BE2C (cell line): Measurements from ENCODE around the gene REEP1. TPM values are rescaled to one million over a fixed set of nuclear protein-coding genes. Genes with fewer than 3 reads are reported as not detected.
A peak's percentile ranks its signal among the peaks of the same experiment; 100 is the strongest.

Experiments
- DNase-seq: peaks from one replicate; pipeline ENCODE4 v3.0.0-alpha.2; 2020
- H3K27me3 ChIP-seq: fragments of 250-450 bp; sonication (Bioruptor Pico); 2 replicates; pipeline ENCODE4 v1.5.1; 2020; ENCODE audit warnings: mild to moderate bottlenecking
- H3K36me3 ChIP-seq: fragments of 250-450 bp; sonication (Bioruptor Pico); 2 replicates; pipeline ENCODE4 v1.5.1; 2020; ENCODE audit warnings: mild to moderate bottlenecking
- H3K4me1 ChIP-seq: fragments of 250-450 bp; sonication (Bioruptor Pico); 2 replicates; pipeline ENCODE4 v1.5.1; 2020
- H3K4me3 ChIP-seq: 2 replicates; pipeline ENCODE4 v1.5.1; 2011; ENCODE audit warnings: low read depth, low read length
- H3K9me3 ChIP-seq: fragments of 250-450 bp; sonication (Bioruptor Pico); 2 replicates; pipeline ENCODE4 v1.5.1; 2020
- polyA plus RNA-seq: library from polyadenylated mRNA; unstranded; fragments of >200 nt; gene quantifications from one replicate; pipeline ENCODE4 v1.2.1, GENCODE V29; 2012; ENCODE audit warnings: low read depth, missing spikeins; ENCODE audit not compliant: insufficient read length, insufficient read depth
- TF ChIP-seq, protein P1 (sequence below): IDR thresholded peaks from 2 replicates; pipeline ENCODE4 v1.5.1; 2012; ENCODE audit warnings: mild to moderate bottlenecking, low read depth, low read length

REEP1 gene, protein sequence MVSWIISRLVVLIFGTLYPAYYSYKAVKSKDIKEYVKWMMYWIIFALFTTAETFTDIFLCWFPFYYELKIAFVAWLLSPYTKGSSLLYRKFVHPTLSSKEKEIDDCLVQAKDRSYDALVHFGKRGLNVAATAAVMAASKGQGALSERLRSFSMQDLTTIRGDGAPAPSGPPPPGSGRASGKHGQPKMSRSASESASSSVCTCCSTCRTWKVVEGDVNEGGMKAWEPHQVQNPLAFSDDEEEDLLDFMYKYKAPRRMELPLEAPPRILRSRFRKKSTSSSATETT
- 1.1 TPM for polyA plus RNA-seq

DNA sequence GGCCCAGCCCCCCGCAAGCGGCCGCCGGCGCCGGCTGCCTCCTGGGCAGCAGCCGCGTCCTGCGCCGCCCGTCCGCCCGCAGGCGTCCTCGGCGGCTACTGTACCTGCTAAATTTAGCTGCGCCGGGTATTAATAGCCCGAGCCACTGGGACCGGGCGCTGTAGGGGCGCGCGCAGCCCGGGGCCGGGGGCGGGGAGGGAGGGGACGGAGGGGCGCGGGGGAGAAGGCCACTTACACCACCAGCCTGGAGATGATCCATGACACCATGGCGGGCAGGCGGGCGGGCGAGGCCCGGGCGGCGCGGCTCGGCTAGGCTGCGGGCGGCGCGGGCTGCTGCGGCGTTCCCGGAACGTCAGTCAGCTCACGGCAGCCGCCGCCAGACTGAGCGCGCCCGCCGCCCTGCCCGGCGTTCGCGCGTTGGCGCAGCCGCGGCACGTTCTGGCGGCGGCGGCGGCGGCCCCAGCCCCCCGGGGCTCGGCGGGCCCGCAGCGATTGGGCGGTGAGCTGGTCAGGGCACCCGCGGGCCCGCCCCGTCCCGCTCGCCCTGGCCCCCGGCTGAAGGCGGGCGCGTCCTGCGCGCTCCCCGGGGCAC lies at the start of gene REEP1:
REEP1 (minus strand) TSS at position 383 of the 592 bp plus-strand sequence; CDS start at position 267, 116 bp downstream.
- DNase-seq: peak; percentile 28
- Histone ChIP-seq H3K4me1 (no peaks in the 10 kb centered on the region), H3K36me3 (no peaks in the 10 kb centered on the region), H3K9me3 (no peaks in the 10 kb centered on the region), H3K4me3 (peak within 1 kb of the TSS; percentile 43), H3K27me3 (peaks cover 19% of the 10 kb centered on the region)
- TF ChIP-seq, protein P1, sequence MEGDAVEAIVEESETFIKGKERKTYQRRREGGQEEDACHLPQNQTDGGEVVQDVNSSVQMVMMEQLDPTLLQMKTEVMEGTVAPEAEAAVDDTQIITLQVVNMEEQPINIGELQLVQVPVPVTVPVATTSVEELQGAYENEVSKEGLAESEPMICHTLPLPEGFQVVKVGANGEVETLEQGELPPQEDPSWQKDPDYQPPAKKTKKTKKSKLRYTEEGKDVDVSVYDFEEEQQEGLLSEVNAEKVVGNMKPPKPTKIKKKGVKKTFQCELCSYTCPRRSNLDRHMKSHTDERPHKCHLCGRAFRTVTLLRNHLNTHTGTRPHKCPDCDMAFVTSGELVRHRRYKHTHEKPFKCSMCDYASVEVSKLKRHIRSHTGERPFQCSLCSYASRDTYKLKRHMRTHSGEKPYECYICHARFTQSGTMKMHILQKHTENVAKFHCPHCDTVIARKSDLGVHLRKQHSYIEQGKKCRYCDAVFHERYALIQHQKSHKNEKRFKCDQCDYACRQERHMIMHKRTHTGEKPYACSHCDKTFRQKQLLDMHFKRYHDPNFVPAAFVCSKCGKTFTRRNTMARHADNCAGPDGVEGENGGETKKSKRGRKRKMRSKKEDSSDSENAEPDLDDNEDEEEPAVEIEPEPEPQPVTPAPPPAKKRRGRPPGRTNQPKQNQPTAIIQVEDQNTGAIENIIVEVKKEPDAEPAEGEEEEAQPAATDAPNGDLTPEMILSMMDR: no peak

DNA sequence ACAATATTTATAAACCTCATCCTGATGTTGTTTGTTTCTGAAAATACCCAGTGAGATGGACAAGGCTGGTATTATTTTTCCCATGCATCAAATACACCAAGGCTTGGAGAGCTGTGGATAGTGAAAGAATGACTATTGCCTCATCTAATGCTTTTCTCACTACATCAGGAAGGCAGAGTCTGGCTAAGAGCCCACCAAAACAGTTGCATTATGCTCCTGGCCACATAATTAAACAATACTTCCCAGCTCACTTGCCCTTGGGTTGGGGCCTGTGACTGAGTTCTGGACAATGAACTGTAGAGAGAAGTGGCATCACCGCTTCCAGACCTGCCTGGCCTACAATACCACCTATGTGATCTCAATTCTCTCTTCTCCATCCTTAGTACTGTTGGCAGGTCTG lies 46.4 kb upstream of the REEP1 start:
- Histone ChIP-seq H3K9me3 (no peaks in the 10 kb centered on the region), H3K4me3 (no peak overlapping the region), H3K4me1 (no peaks in the 10 kb centered on the region), H3K27me3 (no peaks in the 10 kb centered on the region), H3K36me3 (no peaks in the 10 kb centered on the region)
- TF ChIP-seq, protein P1: no peak
- DNase-seq: no peak

DNA sequence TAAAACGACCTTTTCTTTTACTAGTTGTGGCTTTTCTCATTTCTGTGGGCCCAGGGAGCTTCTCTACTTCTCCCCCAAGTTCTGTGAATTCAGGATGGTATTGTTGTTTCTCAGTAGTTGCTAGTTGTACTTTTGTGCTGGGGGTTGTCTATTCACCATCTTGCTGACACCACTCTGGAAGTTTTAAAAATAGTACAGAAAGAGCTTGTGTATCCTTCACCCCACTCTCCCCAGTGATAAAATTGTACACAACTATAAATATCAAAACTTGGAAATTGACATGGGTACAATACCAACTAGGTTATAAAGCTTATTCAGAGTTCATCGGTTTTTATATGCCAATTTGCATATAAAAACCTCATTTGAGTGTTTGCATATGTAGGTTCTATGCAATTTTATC lies 45.3 kb upstream of the REEP1 start:
- Histone ChIP-seq H3K4me3 (no peak overlapping the region), H3K4me1 (no peaks in the 10 kb centered on the region), H3K36me3 (no peaks in the 10 kb centered on the region), H3K9me3 (no peaks in the 10 kb centered on the region), H3K27me3 (no peaks in the 10 kb centered on the region)
- TF ChIP-seq, protein P1: no peak
- no peak for DNase-seq

DNA sequence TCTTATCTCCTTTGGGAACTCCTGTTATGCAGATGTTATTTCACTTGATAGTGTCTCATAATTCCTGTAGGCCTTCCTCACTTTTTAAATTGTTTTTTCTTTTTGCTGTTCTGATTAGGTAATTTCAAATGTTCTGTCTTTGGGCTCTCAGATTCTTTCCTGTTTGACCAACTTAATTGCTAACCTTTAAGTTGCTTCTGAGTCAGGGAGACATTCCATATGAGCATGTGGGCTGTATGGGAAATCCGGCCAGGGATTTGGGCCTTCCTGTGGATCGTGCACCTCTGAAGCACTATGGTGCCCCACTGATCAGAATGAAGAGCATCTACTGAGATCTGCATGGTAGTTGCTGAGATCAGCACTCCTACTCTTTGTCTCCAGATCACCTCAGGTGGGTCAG lies 44.7 kb upstream of the REEP1 start:
- no peak overlapping the region for H3K4me3 ChIP-seq
- TF ChIP-seq, protein P1: no peak
- no peaks in the 10 kb centered on the region for H3K36me3 ChIP-seq
- no peaks in the 10 kb centered on the region for H3K9me3 ChIP-seq
- no peaks in the 10 kb centered on the region for H3K27me3 ChIP-seq
- no peaks in the 10 kb centered on the region for H3K4me1 ChIP-seq
- DNase-seq: no peak

DNA sequence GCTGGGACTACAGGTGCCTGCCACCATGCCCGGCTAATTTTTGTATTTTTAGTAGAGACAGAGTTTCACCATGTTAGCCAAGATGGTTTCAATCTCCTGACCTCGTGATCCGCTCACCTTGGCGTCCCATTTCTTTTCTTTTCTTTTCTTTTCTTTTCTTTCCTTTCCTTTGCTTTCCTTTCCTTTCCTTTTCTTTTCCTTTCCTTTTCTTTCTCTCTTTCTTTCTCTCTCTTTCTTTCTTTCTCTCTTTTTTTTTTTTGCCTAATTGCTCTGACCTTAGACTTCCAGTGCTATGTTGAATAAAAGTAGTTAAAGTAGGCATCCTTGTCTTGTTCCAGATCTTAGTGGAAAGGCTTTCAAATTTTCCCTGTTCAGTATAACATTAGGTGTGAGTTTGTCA lies 41.0 kb upstream of the REEP1 start:
- DNase-seq: no peak
- H3K4me1 ChIP-seq: no peaks in the 10 kb centered on the region
- no peak overlapping the region for H3K4me3 ChIP-seq
- no peaks in the 10 kb centered on the region for H3K27me3 ChIP-seq
- no peaks in the 10 kb centered on the region for H3K9me3 ChIP-seq
- TF ChIP-seq, protein P1: no peak
- no peaks in the 10 kb centered on the region for H3K36me3 ChIP-seq

DNA sequence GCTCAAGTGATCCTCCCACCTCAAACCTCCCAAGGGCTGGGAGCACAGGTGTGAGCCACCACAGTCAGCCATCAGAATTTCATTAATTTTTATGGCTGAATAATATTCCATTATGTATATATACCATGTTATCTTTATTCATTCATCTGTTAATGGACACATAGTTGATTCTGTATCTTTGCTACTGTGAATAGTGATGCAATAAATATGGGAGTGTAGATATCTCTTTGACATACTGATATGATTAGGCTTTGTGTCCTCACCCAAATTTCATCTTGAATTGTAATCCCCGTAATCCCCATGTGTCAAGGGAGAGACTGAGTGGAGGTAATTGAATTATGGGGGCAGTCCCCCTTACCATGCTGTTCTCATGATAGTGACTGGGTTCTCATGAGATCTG lies 38.2 kb upstream of the REEP1 start:
- H3K4me3 ChIP-seq: no peak overlapping the region
- H3K36me3 ChIP-seq: no peaks in the 10 kb centered on the region
- H3K27me3 ChIP-seq: no peaks in the 10 kb centered on the region
- TF ChIP-seq, protein P1: no peak
- H3K4me1 ChIP-seq: no peaks in the 10 kb centered on the region
- no peaks in the 10 kb centered on the region for H3K9me3 ChIP-seq
- no peak for DNase-seq
